T-cell (primary cell): Measurements from ENCODE around the gene UBE2H. TPM values are rescaled to one million over a fixed set of nuclear protein-coding genes. Genes with fewer than 3 reads are reported as not detected.
"Not testable (repeated sequence)": the region's sequence is repeated elsewhere in the genome, so short reads cannot be mapped to it uniquely, and the experiment has no call there.

Experiments used
- ATAC-seq, 4 experiments: fragments of 200-7000 bp in 3 of 4; fragments of 150-1000 bp in 1 of 4; cut with Tn5 transposase; replicated peaks in 1 of 4; 1 replicate in 3 of 4; 2 replicates in 1 of 4; pipeline ENCODE4 v1.10.0; 2021; ENCODE audit warnings: moderate library complexity in 3 of 4, mild to moderate bottlenecking in 2 of 4, moderate number of reproducible peaks in 1 of 4
- CTCF ChIA-PET, 2 donors: fragments of 300-600 bp; sonication (Branson Sonifier 250); formaldehyde crosslinking; loops; one replicate each; lab custom pipeline; 2022; ENCODE audit warnings: antibody characterized with exemption in 2 of 2; lab: Charles Lee
- POLR2A ChIA-PET, 2 donors: fragments of 300-600 bp; sonication (Branson Sonifier 250); formaldehyde crosslinking; loops; one replicate each; lab custom pipeline; 2022; ENCODE audit warnings: antibody characterized with exemption in 2 of 2; lab: Charles Lee
- DNase-seq, 35 experiments: peaks; one replicate each; pipeline versions ENCODE4 v3.0.0 to v3.0.0-alpha.2; 2013 to 2023
- H3K27ac ChIP-seq: one replicate; pipeline ENCODE4 v1.5.1; 2013; ENCODE audit warnings: low read length
- H3K27me3 ChIP-seq, 2 experiments: replicated peaks in 1 of 2; 1 replicate in 1 of 2; 2 replicates in 1 of 2; pipeline versions ENCODE4 v1.6.1 to v1.7.0; 2013; ENCODE audit warnings: low read length in 1 of 2, mixed read lengths in 1 of 2; ENCODE audit not compliant: control insufficient read depth in 2 of 2, insufficient read depth in 2 of 2; ENCODE audit errors: extremely low read depth in 1 of 2
- H3K36me3 ChIP-seq, 2 donors: 1 replicate in 1 of 2; 2 replicates in 1 of 2; pipeline versions ENCODE4 v1.6.1 to v1.7.0; 2013; ENCODE audit warnings: low read length in 1 of 2; ENCODE audit not compliant: control insufficient read depth in 2 of 2, insufficient read depth in 1 of 2; ENCODE audit errors: extremely low read depth in 1 of 2
- H3K4me1 ChIP-seq, 2 experiments: 1 replicate in 1 of 2; 2 replicates in 1 of 2; pipeline versions ENCODE4 v1.6.1 to v1.7.0; 2013; ENCODE audit warnings: low read length in 2 of 2, mixed read lengths in 1 of 2; ENCODE audit not compliant: insufficient read depth in 2 of 2, control insufficient read depth in 1 of 2; ENCODE audit errors: extremely low read depth in 1 of 2
- H3K4me3 ChIP-seq, 2 donors: 1 replicate in 1 of 2; 2 replicates in 1 of 2; pipeline versions ENCODE4 v1.5.1 to v1.7.0; 2013; ENCODE audit warnings: mild to moderate bottlenecking in 2 of 2, low read length in 1 of 2, moderate library complexity in 1 of 2; ENCODE audit not compliant: control insufficient read depth in 1 of 2; ENCODE audit errors: extremely low read depth in 1 of 2
- H3K9me3 ChIP-seq: 2 replicates; pipeline ENCODE4 v1.7.0; 2013
- H3K27ac Mint-ChIP-seq, 2 donors: one replicate each; pipeline ENCODE4 v1.8.0; 2020 to 2021; ENCODE audit warnings: mild to moderate bottlenecking in 2 of 2, mixed read lengths in 2 of 2
- H3K27me3 Mint-ChIP-seq, 2 donors: one replicate each; pipeline ENCODE4 v1.8.0; 2021 to 2022; ENCODE audit warnings: mixed read lengths in 2 of 2
- H3K36me3 Mint-ChIP-seq: one replicate; pipeline ENCODE4 v1.8.0; 2021; ENCODE audit warnings: mixed read lengths
- H3K4me1 Mint-ChIP-seq, 3 donors: one replicate each; pipeline ENCODE4 v1.8.0; 2020 to 2022; ENCODE audit warnings: mixed read lengths in 3 of 3, mild to moderate bottlenecking in 1 of 3
- H3K4me3 Mint-ChIP-seq, 3 donors: one replicate each; pipeline ENCODE4 v1.8.0; 2020 to 2022; ENCODE audit warnings: mild to moderate bottlenecking in 3 of 3, mixed read lengths in 3 of 3, moderate library complexity in 3 of 3
- H3K9me3 Mint-ChIP-seq, 3 donors: one replicate each; pipeline ENCODE4 v1.8.0; 2020 to 2022; ENCODE audit warnings: mixed read lengths in 3 of 3
- WGBS: methylation state at CpG from one replicate; pipeline ENCODE4 v1.1.5; 2013; ENCODE audit warnings: missing lambda C conversion rate; ENCODE audit not compliant: insufficient coverage; 5-methylcytosine and 5-hydroxymethylcytosine counted together
- total RNA-seq, 35 experiments: library from RNA in 6 of 35; stranded (reverse) in 6 of 35; fragments of 120-200 nt in 1 of 35; gene quantifications; one replicate each; pipeline versions ENCODE4 v1.2.1 to v1.2.4 and lab custom pipeline; 2013 to 2026

The UBE2H gene
- total RNA-seq, 5 donors from 2014 or later (not counting 1 experiment from before 2014, with no cell fraction given): 37.5 to 63.8 (median 50.1) TPM

- POLR2A ChIA-PET: interaction anchor here in 1 of 2 donors (0.7 kb wide), 1 partner anchor 73 kb away, joined by 3 read pairs; no protein-coding TSS in a partner anchor
- peaks cover 70 to 82% (median 81%) of the 10 kb centered on the region in 3 donors for H3K4me1 Mint-ChIP-seq
These were observed 92.0 kb downstream of the UBE2H start for GRCh38 chr7:129860784-129861183.

GRCh38 chr7:129859183-129859582 is 93.6 kb downstream of the UBE2H start:
- Histone ChIP-seq H3K9me3 (no peaks in the 10 kb centered on the region), H3K27ac (no peak overlapping the region), H3K4me1 (peaks cover 10 to 12% of the 10 kb centered on the region in 2 experiments), H3K4me3 (no peak overlapping the region), H3K36me3 (no peaks in the 10 kb centered on the region), H3K27me3 (no peaks in the 10 kb centered on the region)
- POLR2A ChIA-PET: no interaction called here
- no peak for ATAC-seq
- no peak for DNase-seq
- Mint-ChIP-seq H3K36me3 (peaks cover 36% of the 10 kb centered on the region), H3K27ac (no peak overlapping the region), H3K4me3 (no peak overlapping the region), H3K4me1 (peaks cover 81 to 89% (median 87%) of the 10 kb centered on the region in 3 donors), H3K27me3 (no peaks in the 10 kb centered on the region), H3K9me3 (no peaks in the 10 kb centered on the region)
- WGBS: no CpG with 5 or more reads among the region's 2 CpGs
- CTCF ChIA-PET: interaction anchor here in 1 of 2 donors (0.5 to 0.7 kb wide), 4 partner anchors 18 to 639 kb away, joined by 3 to 5 read pairs (median 3); no protein-coding TSS in a partner anchor

More at GRCh38 chr7:129860784-129861183, 92.0 kb downstream of the UBE2H start:
- not testable (repeated sequence) for H3K9me3 Mint-ChIP-seq, H3K27ac ChIP-seq, DNase-seq, H3K36me3 ChIP-seq, H3K27me3 ChIP-seq, H3K4me3 ChIP-seq, H3K9me3 ChIP-seq, H3K27me3 Mint-ChIP-seq, ATAC-seq
- peaks cover 11 to 12% of the 10 kb centered on the region in 2 experiments for H3K4me1 ChIP-seq
- 94% methylated on average over 4 of the region's 6 CpGs for WGBS
- H3K4me3 Mint-ChIP-seq: peak overlapping the region in 1 of 3 donors; percentile 4
- CTCF ChIA-PET: interaction anchor here (0.5 to 0.6 kb wide), 2 partner anchors 34 to 233 kb away, joined by 4 to 6 read pairs; no protein-coding TSS in a partner anchor
- H3K36me3 Mint-ChIP-seq: peaks cover 22% of the 10 kb centered on the region
- H3K27ac Mint-ChIP-seq: peak overlapping the region in 1 of 2 donors; percentile 14

GRCh38 chr7:129858490-129858889 is 94.3 kb downstream of the UBE2H start:
- Histone ChIP-seq H3K4me3 (no peak overlapping the region), H3K4me1 (peaks cover 10 to 12% of the 10 kb centered on the region in 2 experiments), H3K36me3 (no peaks in the 10 kb centered on the region), H3K27ac (no peak overlapping the region), H3K27me3 (no peaks in the 10 kb centered on the region), H3K9me3 (no peaks in the 10 kb centered on the region)
- Mint-ChIP-seq H3K27me3 (no peaks in the 10 kb centered on the region), H3K36me3 (peaks cover 38% of the 10 kb centered on the region), H3K4me1 (peaks cover 82 to 90% (median 87%) of the 10 kb centered on the region in 3 donors), H3K9me3 (no peaks in the 10 kb centered on the region), H3K4me3 (no peak overlapping the region), H3K27ac (no peak overlapping the region)
- ChIA-PET CTCF (interaction anchor here in 1 of 2 donors (0.6 to 0.7 kb wide), 2 partner anchors 33 to 639 kb away, joined by 3 read pairs; no protein-coding TSS in a partner anchor), POLR2A (no interaction called here)
- no peak for DNase-seq
- ATAC-seq: no peak
- no CpG with 5 or more reads among the region's 2 CpGs for WGBS

- Mint-ChIP-seq H3K36me3 (peaks cover 45% of the 10 kb centered on the region), H3K27me3 (no peaks in the 10 kb centered on the region), H3K4me3 (no peak overlapping the region), H3K27ac (no peak overlapping the region), H3K9me3 (no peaks in the 10 kb centered on the region), H3K4me1 (peaks cover 79 to 86% (median 83%) of the 10 kb centered on the region in 3 donors)
- no peak for ATAC-seq
- no CpG with 5 or more reads among the region's 1 CpG for WGBS
- ChIA-PET CTCF (no interaction called here), POLR2A (no interaction called here)
- Histone ChIP-seq H3K27ac (no peak overlapping the region), H3K27me3 (no peaks in the 10 kb centered on the region), H3K9me3 (no peaks in the 10 kb centered on the region), H3K4me1 (peaks cover 6 to 12% of the 10 kb centered on the region in 2 experiments), H3K4me3 (no peak overlapping the region), H3K36me3 (no peaks in the 10 kb centered on the region)
- no peak for DNase-seq
These were observed 95.4 kb downstream of the UBE2H start for GRCh38 chr7:129857313-129857712.

GRCh38 chr7:129855935-129856717 is 96.6 kb downstream of the UBE2H start:
- H3K27me3 Mint-ChIP-seq: no peaks in the 10 kb centered on the region
- ATAC-seq (no peak), DNase-seq (no peak)
- peaks cover 6 to 12% of the 10 kb centered on the region in 2 experiments for H3K4me1 ChIP-seq
- POLR2A ChIA-PET: no interaction called here
- H3K27me3 ChIP-seq: no peaks in the 10 kb centered on the region
- H3K4me3 Mint-ChIP-seq: no peak overlapping the region
- H3K27ac Mint-ChIP-seq: no peak overlapping the region
- no peaks in the 10 kb centered on the region for H3K9me3 ChIP-seq
- no peaks in the 10 kb centered on the region for H3K9me3 Mint-ChIP-seq
- peaks cover 45% of the 10 kb centered on the region for H3K36me3 Mint-ChIP-seq
- H3K4me3 ChIP-seq: no peak overlapping the region
- 58% methylated on average over 2 of the region's 5 CpGs for WGBS
- CTCF ChIA-PET: interaction anchor here in 1 of 2 donors (0.5 to 0.8 kb wide), 2 partner anchors 9 to 63 kb away, joined by 3 to 5 read pairs; no protein-coding TSS in a partner anchor
- peaks cover 69 to 84% (median 77%) of the 10 kb centered on the region in 3 donors for H3K4me1 Mint-ChIP-seq
- H3K36me3 ChIP-seq: no peaks in the 10 kb centered on the region
- H3K27ac ChIP-seq: no peak overlapping the region

- ChIA-PET POLR2A (no interaction called here), CTCF (no interaction called here)
- 91% methylated on average over 1 of the region's 6 CpGs for WGBS
These were observed 97.5 kb downstream of the UBE2H start for GRCh38 chr7:129855234-129855673.

More at GRCh38 chr7:129855234-129855673, 97.5 kb downstream of the UBE2H start:
- no peak overlapping the region for H3K4me3 ChIP-seq
- peaks cover 2 to 8% of the 10 kb centered on the region in 2 experiments for H3K4me1 ChIP-seq
- ATAC-seq (no peak), DNase-seq (no peak)
- peaks cover 41% of the 10 kb centered on the region for H3K36me3 Mint-ChIP-seq
- H3K27ac Mint-ChIP-seq: no peak overlapping the region
- H3K4me1 Mint-ChIP-seq: peaks cover 69 to 79% (median 71%) of the 10 kb centered on the region in 3 donors
- no peaks in the 10 kb centered on the region for H3K36me3 ChIP-seq
- no peaks in the 10 kb centered on the region for H3K9me3 ChIP-seq
- no peak overlapping the region for H3K27ac ChIP-seq
- H3K27me3 ChIP-seq: no peaks in the 10 kb centered on the region
- H3K9me3 Mint-ChIP-seq: no peaks in the 10 kb centered on the region
- no peak overlapping the region for H3K4me3 Mint-ChIP-seq
- H3K27me3 Mint-ChIP-seq: no peaks in the 10 kb centered on the region
